ENCODE data around the gene PDXK.

PDXK gene

GRCh38 chr21:43808832-43809251 is 89.9 kb downstream of the PDXK start:
- no peak overlapping the region for H3K4me3 ChIP-seq (ENCODE audit: low read depth, low read length)
- TF ChIP-seq, protein P1, sequence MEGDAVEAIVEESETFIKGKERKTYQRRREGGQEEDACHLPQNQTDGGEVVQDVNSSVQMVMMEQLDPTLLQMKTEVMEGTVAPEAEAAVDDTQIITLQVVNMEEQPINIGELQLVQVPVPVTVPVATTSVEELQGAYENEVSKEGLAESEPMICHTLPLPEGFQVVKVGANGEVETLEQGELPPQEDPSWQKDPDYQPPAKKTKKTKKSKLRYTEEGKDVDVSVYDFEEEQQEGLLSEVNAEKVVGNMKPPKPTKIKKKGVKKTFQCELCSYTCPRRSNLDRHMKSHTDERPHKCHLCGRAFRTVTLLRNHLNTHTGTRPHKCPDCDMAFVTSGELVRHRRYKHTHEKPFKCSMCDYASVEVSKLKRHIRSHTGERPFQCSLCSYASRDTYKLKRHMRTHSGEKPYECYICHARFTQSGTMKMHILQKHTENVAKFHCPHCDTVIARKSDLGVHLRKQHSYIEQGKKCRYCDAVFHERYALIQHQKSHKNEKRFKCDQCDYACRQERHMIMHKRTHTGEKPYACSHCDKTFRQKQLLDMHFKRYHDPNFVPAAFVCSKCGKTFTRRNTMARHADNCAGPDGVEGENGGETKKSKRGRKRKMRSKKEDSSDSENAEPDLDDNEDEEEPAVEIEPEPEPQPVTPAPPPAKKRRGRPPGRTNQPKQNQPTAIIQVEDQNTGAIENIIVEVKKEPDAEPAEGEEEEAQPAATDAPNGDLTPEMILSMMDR (IDR thresholded peaks at IDR 0.05; ENCODE audit: borderline replicate concordance, insufficient read depth, low read depth, low read length) = no peak

DNA sequence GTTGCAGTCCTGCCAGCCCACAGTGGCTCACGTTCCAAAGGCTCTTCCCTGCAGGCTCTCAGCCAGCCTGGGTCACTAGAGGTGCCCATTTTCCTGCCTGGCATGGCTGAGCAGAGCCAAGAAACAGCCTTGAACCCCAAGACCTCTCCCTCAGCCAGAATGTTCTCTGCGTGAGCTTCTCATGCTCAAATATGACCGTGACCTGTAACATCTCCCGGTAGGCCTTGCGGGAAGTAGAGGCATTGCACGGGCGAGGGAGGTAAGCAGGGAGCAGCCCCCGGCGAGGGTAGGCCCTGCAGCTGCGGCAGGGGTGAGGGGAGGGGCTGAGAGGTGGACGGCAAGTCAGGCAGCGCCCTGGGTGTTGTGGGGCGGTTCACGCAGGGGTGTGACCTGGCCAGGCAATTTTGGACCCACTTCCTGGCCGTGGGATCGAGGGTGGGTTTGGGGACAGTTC is 90.4 kb downstream of the PDXK start:
- no peak overlapping the region for H3K4me3 ChIP-seq (ENCODE audit: low read depth, low read length)
- TF ChIP-seq, protein P1 (IDR thresholded peaks at IDR 0.05; ENCODE audit: borderline replicate concordance, insufficient read depth, low read depth, low read length) = no peak

DNA sequence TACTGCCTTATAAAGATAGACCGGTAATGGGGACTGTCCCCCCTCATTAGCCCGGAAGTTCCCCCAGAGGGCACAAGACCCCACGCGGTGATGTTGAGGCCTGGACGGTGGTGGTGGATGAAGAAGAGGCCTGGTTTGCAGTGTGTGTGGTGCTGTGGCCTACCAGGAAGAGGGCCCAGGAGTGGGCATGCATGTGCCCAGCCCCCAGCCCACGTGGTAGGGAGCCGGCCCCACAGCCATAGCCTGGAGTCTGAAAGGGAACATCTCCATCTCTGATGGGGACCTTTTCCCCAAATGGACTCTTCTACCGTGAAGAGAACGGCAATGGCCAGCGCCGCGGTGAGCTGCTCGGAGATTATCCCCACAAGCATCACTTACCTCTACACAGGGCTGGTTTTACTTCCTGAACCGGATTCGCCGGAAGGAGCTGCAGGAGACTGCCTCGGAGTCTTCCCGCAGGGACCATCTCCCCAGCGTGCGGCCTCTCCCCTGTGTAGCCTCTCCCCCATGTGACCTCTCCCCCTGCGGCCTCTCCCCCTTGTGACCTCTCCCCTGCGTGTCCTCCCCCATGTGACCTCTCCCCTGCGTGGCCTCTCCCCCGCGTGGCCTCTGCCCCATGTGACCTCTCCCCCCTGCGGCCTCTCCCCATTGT is 91.0 kb downstream of the PDXK start:
- H3K4me3 ChIP-seq (ENCODE audit: low read depth, low read length) = no peak overlapping the region
- TF ChIP-seq, protein P1 (IDR thresholded peaks at IDR 0.05; ENCODE audit: borderline replicate concordance, insufficient read depth, low read depth, low read length) = no peak

- no peak overlapping the region for H3K4me3 ChIP-seq (ENCODE audit: low read depth, low read length)
- TF ChIP-seq, protein P1 (IDR thresholded peaks at IDR 0.05; ENCODE audit: borderline replicate concordance, insufficient read depth, low read depth, low read length) = peak; percentile 98
These were observed 91.8 kb downstream of the PDXK start for GRCh38 chr21:43810505-43811261.

- no peak overlapping the region for H3K4me3 ChIP-seq (ENCODE audit: low read depth, low read length)
- TF ChIP-seq, protein P1 (IDR thresholded peaks at IDR 0.05; ENCODE audit: borderline replicate concordance, insufficient read depth, low read depth, low read length) = no peak
These were observed 92.6 kb downstream of the PDXK start for GRCh38 chr21:43811262-43812105.

All from GM12875 (cell line).